ENCODE results near the gene KCNA10. TPM values are rescaled to one million over a fixed set of nuclear protein-coding genes. Genes with fewer than 3 reads are reported as not detected.

The KCNA10 gene
- total and polyA plus RNA-seq, 2 donors (not counting 1 experiment from before 2014, with no cell fraction given), result not detected

DNA sequence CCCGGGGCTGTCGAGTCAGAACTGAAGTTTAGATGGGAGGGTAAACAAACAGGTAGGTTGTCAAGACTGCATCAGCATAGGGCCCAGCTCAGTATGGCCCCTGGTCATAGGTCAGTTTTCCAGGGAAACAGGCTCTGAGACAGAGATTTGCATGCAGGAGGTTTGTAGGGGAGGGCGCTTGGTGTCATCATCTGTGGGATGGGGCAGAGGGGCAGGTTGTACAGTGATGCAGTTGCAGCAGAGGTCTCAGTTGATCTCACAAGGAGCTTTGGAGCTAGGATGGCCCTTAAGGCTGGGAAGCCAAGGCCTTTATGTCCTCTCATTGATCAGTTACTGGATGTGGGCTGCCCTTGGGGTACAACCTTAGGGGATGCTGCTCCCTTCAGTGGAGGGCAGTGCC, 38.5 kb upstream of the KCNA10 start:
- Histone ChIP-seq H3K4me2 (ENCODE audit: extremely low read depth, insufficient read depth, low read length) (no peak overlapping the region), H3K79me2 (ENCODE audit: control insufficient read depth, insufficient read depth, low read length) (no peaks in the 10 kb centered on the region), H2AFZ (ENCODE audit: low read length) (no peak overlapping the region), H3K27me3 (ENCODE audit: control insufficient read depth, insufficient read depth, low read length) (peaks cover 10% of the 10 kb centered on the region), H4K20me1 (ENCODE audit: control insufficient read depth, extremely low read depth, insufficient read depth, low read length) (no peaks in the 10 kb centered on the region), H3K4me1 (ENCODE audit: control insufficient read depth, extremely low read depth, insufficient read depth, low read length) (no peaks in the 10 kb centered on the region), H3K9me3 (ENCODE audit: control insufficient read depth, insufficient read depth, low read depth, low read length) (no peaks in the 10 kb centered on the region), H3K9ac (ENCODE audit: insufficient read depth, low read length) (no peak overlapping the region), H3K4me3 (replicated peaks in 1 of 4; ENCODE audit: control extremely low read depth in 1 of 4, insufficient read depth in 1 of 4, low read depth in 3 of 4, low read length in 4 of 4) (no peak overlapping the region), H3K27ac (ENCODE audit: insufficient read depth, low read length) (no peak overlapping the region), H3K36me3 (ENCODE audit: control insufficient read depth, insufficient read depth, low read length) (no peaks in the 10 kb centered on the region)
- DNase-seq (ENCODE audit: low read depth in 2 of 2), result no peak
- TF ChIP-seq, protein P1, sequence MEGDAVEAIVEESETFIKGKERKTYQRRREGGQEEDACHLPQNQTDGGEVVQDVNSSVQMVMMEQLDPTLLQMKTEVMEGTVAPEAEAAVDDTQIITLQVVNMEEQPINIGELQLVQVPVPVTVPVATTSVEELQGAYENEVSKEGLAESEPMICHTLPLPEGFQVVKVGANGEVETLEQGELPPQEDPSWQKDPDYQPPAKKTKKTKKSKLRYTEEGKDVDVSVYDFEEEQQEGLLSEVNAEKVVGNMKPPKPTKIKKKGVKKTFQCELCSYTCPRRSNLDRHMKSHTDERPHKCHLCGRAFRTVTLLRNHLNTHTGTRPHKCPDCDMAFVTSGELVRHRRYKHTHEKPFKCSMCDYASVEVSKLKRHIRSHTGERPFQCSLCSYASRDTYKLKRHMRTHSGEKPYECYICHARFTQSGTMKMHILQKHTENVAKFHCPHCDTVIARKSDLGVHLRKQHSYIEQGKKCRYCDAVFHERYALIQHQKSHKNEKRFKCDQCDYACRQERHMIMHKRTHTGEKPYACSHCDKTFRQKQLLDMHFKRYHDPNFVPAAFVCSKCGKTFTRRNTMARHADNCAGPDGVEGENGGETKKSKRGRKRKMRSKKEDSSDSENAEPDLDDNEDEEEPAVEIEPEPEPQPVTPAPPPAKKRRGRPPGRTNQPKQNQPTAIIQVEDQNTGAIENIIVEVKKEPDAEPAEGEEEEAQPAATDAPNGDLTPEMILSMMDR (conservative IDR thresholded peaks at IDR 0.05 in 1 of 2, IDR thresholded peaks at IDR 0.05 in 1 of 2; ENCODE audit: low read depth in 1 of 2, low read length in 2 of 2), result no peak
- no peak for TF ChIP-seq EZH2 (IDR thresholded peaks at IDR 0.05; ENCODE audit: low read length, missing control alignments)

DNA sequence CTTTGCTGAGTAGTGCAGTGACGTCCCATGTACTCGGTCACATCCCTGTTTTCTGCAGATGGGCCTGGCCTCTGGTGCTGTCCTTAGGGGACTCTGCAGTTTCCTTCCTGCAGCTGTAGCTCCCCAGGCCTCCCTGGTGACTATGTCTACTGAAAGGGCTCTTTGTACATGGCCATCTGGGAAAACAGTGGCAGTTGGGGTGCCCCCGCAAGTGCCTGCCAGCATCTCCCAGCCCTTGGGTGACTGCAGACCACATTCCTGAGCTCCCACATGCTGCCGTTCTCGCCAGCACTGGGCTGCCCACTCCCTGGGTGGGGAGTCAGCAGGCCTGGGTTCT, 37.5 kb upstream of the KCNA10 start:
- Histone ChIP-seq H3K36me3 (ENCODE audit: control insufficient read depth, insufficient read depth, low read length) (no peaks in the 10 kb centered on the region), H3K27me3 (ENCODE audit: control insufficient read depth, insufficient read depth, low read length) (peaks cover 10% of the 10 kb centered on the region), H3K79me2 (ENCODE audit: control insufficient read depth, insufficient read depth, low read length) (no peaks in the 10 kb centered on the region), H3K4me1 (ENCODE audit: control insufficient read depth, extremely low read depth, insufficient read depth, low read length) (no peaks in the 10 kb centered on the region), H3K9ac (ENCODE audit: insufficient read depth, low read length) (no peak overlapping the region), H2AFZ (ENCODE audit: low read length) (no peak overlapping the region), H3K4me3 (replicated peaks in 1 of 4; ENCODE audit: control extremely low read depth in 1 of 4, insufficient read depth in 1 of 4, low read depth in 3 of 4, low read length in 4 of 4) (no peak overlapping the region), H4K20me1 (ENCODE audit: control insufficient read depth, extremely low read depth, insufficient read depth, low read length) (no peaks in the 10 kb centered on the region), H3K27ac (ENCODE audit: insufficient read depth, low read length) (no peak overlapping the region), H3K4me2 (ENCODE audit: extremely low read depth, insufficient read depth, low read length) (no peak overlapping the region), H3K9me3 (ENCODE audit: control insufficient read depth, insufficient read depth, low read depth, low read length) (no peaks in the 10 kb centered on the region)
- TF ChIP-seq, protein P1 (conservative IDR thresholded peaks at IDR 0.05 in 1 of 2, IDR thresholded peaks at IDR 0.05 in 1 of 2; ENCODE audit: low read depth in 1 of 2, low read length in 2 of 2), result no peak
- TF ChIP-seq EZH2 (IDR thresholded peaks at IDR 0.05; ENCODE audit: low read length, missing control alignments), result no peak
- no peak for DNase-seq (ENCODE audit: low read depth in 2 of 2)

DNA sequence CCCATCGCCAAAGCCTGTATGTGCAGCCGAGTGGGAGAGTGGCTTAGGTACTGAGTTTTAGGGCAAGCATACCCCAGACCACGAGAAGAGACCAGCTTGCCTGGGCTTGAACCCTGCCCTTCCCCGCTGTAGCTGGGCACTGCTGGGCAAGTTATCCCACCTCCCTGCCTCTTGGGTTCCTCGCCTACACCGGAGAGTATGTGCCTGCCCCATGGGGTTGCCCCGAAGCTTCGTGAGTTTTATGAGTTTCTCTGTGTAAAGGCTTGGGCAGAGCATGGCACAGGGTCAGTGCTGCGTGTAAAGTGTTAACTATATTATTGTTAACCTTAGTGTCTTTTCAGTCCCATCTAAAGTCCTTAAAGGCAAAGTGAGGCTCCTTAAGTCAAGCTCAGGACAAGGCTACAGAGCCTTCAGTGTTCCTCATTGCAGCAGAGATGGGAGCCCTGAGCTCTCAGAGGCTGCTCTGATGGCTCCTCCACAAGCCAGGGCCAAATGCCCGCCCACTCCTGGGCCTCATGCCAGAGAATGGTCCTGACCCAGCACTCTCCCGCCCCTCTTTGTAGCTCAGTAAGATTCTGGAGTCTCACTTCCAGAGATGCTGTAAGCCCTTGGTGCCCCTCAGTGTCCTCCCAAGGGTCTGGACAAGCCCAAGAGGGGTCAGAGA, 37.0 kb upstream of the KCNA10 start:
- H3K27me3 ChIP-seq (ENCODE audit: control insufficient read depth, insufficient read depth, low read length), result peaks cover 10% of the 10 kb centered on the region
- H3K79me2 ChIP-seq (ENCODE audit: control insufficient read depth, insufficient read depth, low read length), result no peaks in the 10 kb centered on the region
- H2AFZ ChIP-seq (ENCODE audit: low read length), result no peak overlapping the region
- no peak overlapping the region for H3K4me3 ChIP-seq (replicated peaks in 1 of 4; ENCODE audit: control extremely low read depth in 1 of 4, insufficient read depth in 1 of 4, low read depth in 3 of 4, low read length in 4 of 4)
- no peaks in the 10 kb centered on the region for H3K9me3 ChIP-seq (ENCODE audit: control insufficient read depth, insufficient read depth, low read depth, low read length)
- peak overlapping the region; percentile 54 for H3K4me2 ChIP-seq (ENCODE audit: extremely low read depth, insufficient read depth, low read length)
- H3K4me1 ChIP-seq (ENCODE audit: control insufficient read depth, extremely low read depth, insufficient read depth, low read length), result no peaks in the 10 kb centered on the region
- no peaks in the 10 kb centered on the region for H3K36me3 ChIP-seq (ENCODE audit: control insufficient read depth, insufficient read depth, low read length)
- H3K27ac ChIP-seq (ENCODE audit: insufficient read depth, low read length), result no peak overlapping the region
- no peak overlapping the region for H3K9ac ChIP-seq (ENCODE audit: insufficient read depth, low read length)
- no peak for DNase-seq (ENCODE audit: low read depth in 2 of 2)
- H4K20me1 ChIP-seq (ENCODE audit: control insufficient read depth, extremely low read depth, insufficient read depth, low read length), result no peaks in the 10 kb centered on the region
- TF ChIP-seq, protein P1 (conservative IDR thresholded peaks at IDR 0.05 in 1 of 2, IDR thresholded peaks at IDR 0.05 in 1 of 2; ENCODE audit: low read depth in 1 of 2, low read length in 2 of 2), result no peak
- peak; percentile 56 for TF ChIP-seq EZH2 (IDR thresholded peaks at IDR 0.05; ENCODE audit: low read length, missing control alignments)
